NOMO-1 treated with DMSO at 0.1 percent for 48 hours (cell line): Measurements from ENCODE around the gene SUCLG2.

Experiments used
- DNase-seq: peaks from one replicate; lab custom pipeline; 2025; ENCODE audit not compliant: unreplicated experiment; lab: John Stamatoyannopoulos, UW

Gene SUCLG2

DNA sequence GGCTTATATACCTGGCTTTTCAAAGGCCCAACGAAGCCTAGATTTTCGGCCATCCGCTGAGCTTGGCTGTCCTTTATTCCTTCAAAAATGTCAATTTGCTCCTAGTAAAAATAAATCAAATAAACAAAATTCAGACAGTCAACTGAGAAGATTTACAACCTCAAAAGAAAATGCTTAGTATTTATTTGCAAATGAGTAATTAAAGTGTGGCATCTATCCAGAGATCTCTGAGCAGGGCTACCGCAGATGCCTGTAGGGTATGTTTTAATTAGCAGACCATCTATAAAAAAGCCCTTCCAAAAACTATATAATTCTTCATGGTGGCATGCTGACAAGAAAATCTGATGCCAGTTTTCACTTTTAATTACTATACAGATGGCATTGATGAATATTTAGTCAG lies 136.2 kb downstream of the SUCLG2 start:
- DNase-seq = no peak

DNA sequence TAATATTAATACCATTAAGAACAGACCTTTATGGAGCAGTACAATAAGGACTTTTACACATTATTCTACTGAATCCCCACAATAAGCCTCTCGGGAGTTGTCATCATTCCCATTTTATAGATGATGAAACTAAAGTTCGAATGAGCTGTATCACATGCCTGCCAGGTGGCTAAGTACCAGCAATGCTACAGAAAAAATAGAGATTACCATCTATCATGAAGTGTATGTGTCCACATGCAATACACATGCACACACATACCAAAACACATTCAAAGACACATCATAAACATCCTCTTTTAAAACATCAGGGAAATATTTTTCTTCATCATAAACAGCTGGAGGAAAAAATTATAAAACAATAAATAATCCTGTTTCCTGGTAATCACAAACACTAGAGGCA lies 136.6 kb downstream of the SUCLG2 start:
- no peak for DNase-seq

DNA sequence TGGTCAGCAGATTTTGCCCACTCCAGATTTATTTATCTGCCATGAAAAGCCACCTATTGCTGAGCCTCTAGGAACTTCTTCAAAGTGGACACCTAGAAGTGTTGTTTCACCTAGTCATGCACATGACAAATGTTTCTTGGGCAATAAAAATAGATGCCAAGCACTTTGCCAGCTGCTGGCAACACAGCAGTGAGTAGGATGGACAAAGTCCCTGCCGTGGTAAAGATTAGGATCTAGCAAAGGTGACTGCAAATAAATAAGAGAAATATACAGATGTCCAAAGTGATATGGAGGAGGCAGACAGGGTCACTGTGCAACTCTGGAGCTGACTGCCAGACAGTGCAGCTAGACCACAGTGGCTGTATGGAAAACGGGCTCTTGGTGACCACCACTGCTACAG lies 137.9 kb downstream of the SUCLG2 start:
- DNase-seq = no peak

DNA sequence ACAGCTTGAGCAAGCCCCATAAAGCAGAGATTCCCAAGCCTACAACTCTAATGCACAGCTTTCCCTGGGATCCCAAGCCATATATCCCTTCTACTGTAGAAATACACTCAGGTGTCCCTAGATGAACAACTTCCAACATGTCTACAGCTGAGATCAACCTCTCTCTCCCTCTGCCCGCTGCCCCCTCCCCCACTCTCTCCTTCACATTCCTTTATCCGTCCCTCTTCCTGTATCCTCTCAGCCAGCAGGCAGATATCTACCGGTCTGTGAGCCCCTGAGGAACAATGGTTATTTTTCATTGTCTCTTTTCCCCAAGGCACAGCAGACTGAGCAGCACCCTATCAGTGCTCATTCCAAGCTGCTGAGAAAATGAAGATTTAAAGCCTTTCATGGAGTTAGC lies 138.6 kb downstream of the SUCLG2 start:
- no peak for DNase-seq

DNA sequence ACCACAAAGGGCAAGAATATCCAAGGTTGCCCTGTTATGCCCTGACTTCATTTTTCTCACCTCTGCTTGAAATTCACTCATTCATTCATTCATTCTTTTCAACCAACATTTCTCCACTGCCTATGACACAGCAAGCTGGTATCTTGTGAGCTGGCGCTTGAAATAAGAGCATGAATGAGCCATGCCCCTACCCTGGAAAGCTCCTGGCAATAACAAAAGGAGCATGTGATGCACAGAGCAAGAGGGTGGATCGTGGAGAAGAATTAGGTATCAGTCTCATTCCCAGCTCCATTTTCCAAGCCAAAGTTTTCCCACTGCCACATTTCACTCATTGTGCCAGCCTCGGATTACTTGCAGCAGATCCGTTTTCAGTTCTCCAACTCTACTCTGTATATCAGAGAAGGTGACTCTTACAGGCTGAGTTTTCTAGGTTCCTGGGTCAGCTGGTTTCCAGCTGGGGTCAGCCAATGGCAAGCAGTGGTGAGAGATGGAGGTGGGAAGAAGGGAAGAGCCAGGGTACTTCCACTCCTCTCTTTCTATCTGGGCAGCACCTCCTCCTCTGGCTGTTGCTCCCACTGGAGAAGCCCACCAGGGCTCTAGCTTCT lies 144.8 kb downstream of the SUCLG2 start:
- no peak for DNase-seq

DNA sequence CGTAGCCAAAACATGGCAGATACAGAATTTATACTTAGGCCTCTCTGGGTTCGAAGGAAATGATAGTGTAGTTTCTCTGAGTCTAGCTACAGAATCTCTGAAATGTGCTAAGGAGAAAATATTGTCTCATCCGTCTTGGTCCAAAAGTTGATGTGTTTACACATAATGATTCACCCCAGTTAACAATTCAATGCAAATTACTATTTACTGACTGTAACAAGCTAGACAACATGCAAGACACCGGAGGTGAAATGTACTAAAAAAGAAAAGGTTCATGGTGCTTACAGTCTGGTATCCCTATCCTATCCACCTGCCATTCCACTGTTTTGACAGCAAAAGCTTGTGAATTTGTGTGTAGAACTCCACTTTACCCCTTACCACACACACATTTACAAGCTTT lies 146.8 kb downstream of the SUCLG2 start:
- no peak for DNase-seq

DNA sequence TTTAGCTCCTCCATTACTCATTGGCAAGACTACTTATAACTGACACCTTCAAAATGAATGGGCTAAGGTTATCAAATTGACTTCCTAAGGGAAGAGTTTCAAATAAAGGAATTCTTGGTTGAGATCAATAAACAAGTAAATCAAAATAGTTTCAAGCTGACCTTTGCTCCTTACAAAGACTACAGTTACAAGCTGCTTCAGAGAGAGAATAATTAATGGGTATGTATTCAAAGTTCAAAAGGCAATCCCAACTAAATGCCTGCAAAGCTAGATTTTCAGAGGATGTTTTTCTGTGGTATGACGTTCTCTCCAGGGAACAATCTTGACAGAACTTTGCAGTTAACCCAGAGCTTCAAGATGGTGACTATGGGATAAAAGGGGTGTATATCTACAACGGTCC lies 153.7 kb downstream of the SUCLG2 start:
- no peak for DNase-seq

DNA sequence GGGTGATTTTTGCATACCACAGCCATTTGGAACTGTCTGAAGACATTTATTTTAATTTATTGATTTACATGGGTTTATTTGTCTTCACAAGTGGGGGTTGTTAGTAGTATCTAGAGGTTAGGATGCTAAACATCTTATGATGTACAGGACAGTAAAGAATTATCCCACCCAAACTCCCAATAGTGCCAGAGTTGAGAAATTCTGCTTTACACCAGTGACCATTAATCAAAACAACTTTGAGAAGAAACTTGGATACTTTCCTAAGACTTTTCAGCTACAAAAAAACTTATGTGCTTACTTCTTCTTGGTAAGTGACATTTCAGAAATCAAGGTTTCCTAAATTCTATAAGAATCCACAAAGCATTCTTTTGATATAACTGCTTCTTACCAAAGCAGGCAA lies 156.7 kb downstream of the SUCLG2 start:
- no peak for DNase-seq

DNA sequence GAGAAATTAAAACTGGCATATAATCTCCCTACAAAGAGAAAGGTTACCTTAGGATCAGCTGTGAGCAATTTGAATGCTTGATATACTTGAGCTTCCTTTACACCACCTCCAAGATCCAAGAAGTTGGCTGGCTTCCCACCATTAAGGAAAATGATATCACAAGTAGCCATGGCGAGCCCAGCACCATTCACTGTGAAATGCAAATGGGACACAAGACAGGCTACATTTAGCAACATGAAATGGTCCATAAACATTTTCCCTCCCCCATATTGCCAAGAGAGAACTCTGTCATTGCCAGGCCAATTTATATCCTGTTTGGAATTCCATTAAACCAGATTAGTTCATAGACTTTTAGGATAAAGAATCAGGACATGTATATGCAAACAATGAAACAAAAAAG lies 158.7 kb downstream of the SUCLG2 start:
- no peak for DNase-seq

DNA sequence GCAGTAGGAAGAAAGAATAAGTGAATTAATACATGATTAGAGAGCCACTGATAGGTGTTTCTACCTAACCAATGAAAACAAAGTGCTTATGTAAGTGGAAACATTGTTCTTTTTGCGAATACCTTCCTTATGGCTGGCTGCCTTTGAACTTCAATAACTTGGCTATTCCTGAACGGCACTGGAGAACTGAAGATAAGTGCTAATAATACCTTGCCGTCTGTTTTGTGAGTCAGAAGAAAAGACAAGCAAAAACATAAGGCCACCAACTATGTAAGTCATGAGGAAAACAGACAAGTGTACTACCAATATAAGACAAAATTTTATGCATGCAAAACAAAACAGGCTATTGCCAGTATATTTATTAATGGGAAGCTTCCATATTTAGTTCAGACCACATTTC lies 160.6 kb downstream of the SUCLG2 start:
- no peak for DNase-seq

DNA sequence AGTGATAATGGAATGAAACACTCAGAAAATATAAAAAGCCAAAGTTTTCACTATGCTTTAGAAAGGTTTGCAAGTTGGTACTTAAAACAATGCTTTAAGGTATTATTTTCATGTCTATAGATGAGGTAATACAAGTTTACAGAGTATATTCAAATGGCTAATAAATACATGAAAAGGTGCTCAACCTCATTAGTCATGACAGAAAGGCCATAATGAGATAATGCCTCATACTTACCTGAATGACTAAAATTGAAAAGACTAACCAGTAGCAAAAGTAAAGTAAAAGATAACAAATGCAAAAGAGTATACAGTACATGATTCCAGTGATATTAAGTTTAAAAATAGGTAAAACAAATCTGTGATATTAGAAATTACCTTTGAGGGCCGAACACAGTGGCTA lies 163.8 kb downstream of the SUCLG2 start:
- DNase-seq = no peak

DNA sequence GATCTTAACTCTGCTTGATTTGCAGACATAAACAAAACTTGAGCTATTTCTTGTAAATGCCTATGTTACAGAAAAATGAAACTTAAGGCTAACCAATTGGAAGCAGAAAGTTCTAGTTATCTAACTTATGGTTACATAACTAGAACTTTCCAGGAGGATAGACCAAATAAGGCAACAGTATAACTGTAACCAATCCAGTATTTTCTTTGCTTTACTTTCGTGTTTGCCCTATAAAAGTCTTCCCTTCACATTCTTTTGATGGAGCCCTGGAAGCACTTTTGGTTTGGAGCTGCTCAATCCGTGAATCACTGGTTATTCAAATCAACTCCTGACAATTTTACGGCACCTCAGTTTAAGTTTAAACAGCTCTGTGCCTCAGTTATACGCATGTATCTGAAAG lies 164.6 kb downstream of the SUCLG2 start:
- DNase-seq = no peak

DNA sequence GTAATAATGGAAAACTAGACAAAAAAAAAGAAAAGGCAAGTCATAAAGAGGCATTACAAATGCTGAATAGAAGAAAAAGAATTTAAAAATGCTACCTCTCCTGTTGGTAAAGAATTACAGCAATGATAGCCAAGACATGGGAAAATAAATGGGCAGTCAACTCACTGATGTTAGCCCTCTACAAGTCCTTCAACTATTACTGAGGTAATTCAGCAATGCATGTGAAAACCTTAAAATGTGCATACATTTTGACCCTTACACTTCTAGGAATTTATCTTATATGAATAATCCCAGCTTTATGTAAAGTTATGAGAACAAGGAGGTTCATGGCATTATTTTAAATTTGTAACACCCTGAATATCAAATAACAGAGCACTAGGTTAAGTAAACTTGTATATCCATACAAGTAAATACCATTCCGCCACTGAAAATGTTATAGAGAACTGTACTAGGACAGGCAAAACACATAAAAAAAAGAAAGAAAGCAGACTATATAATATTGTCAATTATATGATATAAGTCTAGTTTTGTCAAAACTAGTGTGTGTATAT lies 166.8 kb downstream of the SUCLG2 start:
- no peak for DNase-seq

DNA sequence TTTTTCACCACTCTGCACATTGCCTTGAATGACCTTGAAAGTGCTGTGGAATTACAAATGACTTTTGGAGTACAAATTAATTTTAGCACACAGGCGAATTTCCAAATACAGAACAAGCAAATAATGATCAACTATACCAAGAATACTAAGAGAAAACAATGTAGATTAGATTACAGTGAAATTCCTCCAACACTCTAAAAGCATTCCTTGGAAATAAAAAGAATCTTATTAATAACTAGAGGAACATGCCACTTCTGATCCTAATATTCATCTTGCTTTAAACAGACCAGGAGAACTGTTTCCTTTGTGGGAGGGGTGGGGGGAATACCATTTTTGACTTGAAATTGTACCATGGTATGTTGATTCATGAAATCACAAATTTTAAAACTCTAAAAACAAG lies 167.5 kb downstream of the SUCLG2 start:
- DNase-seq = no peak

DNA sequence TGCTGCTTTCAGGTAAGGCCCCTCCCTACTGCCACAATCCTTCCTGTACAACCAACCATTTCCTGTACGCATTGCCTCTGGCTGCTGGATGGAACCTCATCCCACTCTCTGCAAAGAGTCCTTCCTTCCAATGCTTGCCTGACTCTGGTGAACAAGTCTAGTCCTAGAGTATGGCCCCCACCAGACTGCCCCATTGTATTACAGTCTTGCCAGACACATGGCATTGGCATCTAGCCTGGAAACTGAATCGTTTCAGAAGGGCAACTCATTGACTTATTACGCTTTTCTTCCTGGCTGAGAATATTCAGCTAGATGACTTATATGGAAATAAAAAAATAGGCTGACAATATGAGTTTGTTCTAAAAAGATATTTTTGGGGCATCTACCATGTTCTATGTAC lies 170.3 kb downstream of the SUCLG2 start:
- DNase-seq = no peak

DNA sequence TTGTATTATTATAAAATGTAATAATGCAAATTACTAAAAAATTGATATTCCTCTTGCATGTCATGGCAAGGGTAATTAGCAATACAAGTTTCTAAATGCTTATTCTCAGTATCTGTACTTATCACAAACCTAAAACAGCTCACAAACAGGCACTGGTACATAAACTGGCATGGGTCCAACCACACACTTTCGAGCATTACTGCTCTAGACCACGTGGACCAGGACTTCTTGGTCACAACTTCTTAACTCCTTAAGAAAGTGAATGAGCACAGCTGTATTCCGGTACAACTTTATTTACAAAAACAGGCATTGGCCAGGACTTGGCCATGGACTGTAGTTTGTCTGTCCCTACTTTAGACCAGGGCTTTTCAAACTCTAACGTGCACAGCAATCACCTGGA lies 173.3 kb downstream of the SUCLG2 start:
- DNase-seq = no peak

DNA sequence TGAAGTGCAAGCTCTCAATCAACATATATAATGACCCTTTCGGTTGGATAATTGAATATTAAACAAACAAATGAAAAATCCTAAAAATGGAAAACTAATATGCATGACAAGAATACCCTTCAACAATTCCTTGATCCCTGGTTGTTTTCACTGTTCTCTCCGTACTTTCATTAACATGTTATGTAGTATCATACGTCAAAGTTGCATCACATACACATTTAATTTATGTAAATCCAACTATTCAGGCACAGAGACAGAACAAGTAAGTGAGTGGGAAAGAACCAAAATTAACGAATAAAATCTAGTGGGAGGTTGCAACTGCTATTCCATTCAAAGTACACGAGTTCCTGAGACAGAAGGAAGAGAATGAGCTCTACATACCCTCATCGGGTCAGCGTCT lies 176.0 kb downstream of the SUCLG2 start:
- no peak for DNase-seq

DNA sequence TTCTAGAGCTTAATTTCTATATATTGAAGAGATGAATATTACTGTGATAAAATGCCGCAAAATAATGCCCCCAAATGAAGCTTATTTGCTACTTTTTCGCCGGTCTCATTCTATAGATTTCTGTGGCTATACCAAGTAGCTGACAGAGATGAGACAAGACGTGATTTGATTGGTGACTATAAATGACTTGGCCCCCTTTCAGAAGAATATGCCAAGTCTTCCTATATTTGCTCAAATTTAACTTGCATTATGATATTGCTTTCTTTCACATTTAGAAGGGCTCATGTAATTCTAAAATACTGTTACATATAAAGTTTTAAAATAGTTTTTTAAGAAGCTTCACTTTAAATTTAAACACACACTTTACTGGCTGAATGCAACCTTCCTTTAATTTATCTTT lies 180.1 kb downstream of the SUCLG2 start:
- no peak for DNase-seq

DNA sequence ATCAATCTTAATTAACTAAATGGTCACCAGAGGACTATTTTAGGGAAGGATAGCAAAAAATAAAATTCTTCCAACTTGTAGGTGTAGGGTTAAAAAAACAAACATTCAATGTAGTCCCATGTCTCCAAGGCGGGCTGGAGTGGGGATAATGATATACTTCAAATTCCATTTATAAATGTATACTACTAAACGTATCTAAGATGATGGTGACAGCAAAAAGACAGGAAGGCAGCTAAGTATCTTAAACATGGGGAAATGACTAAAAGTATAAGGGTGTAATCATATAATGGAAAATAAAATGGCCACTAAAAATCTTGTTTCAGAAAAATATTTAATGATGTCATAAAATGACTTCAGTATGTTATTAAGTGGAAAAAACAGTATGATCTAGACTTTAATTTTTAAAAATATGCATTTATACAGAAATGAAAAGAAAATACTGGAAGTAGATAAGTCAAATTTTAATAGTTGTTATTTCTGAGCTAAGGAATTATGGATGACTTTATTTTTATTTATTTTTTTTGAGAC lies 181.7 kb downstream of the SUCLG2 start:
- DNase-seq = no peak

DNA sequence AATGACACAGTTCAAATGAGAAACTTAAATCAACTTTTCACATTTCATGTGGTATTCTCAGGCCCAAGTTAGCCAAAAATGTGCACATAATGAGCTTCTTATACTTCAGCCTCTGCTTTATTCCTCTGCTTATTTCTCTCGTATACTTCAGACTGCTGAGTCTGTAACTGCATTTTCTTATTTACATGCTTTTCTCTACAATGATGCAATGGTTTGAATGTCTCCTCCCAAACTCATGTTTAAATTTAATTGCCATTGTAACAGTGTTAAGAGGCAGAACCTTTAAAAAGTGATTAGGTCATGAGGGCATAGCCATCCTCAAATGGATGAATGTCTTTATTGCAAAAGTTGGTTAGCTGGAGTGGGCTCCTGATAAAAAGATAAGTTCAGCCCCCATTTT lies 184.2 kb downstream of the SUCLG2 start:
- DNase-seq = no peak

DNA sequence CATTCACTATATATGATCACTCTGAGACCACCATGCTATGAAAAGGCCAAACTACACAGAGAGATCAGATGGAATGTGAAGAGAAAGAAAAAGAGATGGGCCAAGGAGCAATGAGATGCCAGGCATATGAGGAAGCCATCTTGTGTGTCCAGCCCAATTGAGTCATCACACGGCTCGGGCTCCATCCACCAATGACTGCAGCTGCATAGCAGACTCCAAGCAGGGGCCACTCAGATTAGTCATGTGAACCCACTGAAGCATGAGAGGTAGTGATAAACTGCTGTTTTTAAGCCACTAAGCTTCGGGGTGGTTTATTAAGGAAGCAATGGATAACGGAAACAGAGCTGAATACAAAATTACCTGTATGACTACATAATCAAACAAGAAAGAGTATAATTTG lies 185.9 kb downstream of the SUCLG2 start:
- DNase-seq = no peak

DNA sequence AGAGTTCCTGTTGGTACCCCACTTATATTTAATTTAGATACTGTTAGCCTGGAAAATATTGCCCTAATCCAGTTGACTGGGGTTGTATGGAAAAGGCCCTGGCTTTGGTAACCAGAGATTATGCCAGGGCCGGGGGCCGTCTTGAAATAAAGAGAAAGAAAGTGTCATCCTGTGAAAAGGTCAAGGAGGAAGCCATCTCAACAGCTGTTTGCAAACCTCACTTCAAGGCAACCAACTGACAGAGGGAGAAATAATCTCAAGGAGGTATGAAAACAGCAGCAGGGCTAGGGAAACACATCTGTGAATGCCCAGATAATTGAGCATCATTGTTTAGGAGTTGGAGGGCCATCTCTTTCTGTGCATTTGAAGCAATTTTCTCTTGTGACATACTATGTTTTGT lies 190.8 kb downstream of the SUCLG2 start:
- DNase-seq = no peak

DNA sequence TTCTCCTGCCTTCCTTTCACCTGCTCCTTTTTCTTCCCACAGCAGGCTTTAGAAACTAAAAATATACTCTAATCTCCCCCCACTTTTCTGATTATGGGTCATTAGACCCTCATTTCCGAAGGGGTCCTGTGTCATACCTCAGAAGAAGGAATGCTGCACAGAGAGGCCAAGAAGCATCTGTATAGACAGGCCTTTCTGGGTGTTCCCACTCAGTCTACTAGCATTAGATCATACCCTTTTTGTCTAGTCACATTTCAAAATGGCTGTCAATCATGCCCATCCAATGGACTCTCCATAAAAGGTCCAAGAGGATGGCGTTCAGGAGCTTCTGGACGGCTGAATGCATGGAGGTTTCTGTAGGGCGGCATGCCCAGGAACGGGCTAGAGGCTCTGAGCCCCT lies 192.2 kb downstream of the SUCLG2 start:
- no peak for DNase-seq
